Lung (tissue), 12 donors: ENCODE results near the gene ZBTB9. TPM values are rescaled to one million over a fixed set of nuclear protein-coding genes. Genes with fewer than 3 reads are reported as not detected.

Experiments
- ATAC-seq: fragments of 200-7000 bp; cut with Tn5 transposase; one replicate; pipeline ENCODE4 v1.9.1; 2020; ENCODE audit warnings: moderate number of reproducible peaks; ENCODE audit not compliant: insufficient read depth, low FRiP score
- DNase-seq, 3 donors: peaks; one replicate each; pipeline ENCODE4 v3.0.0-alpha.2; 2013 to 2017
- H3K27ac ChIP-seq, 2 donors: one replicate each; pipeline ENCODE4 v1.5.1; 2013; ENCODE audit warnings: mild to moderate bottlenecking in 2 of 2, moderate library complexity in 2 of 2, control low read depth in 1 of 2, inconsistent platforms in 1 of 2, low read depth in 1 of 2, low read length in 1 of 2
- H3K27me3 ChIP-seq, 3 donors: one replicate each; pipeline ENCODE4 v1.5.1; 2013; ENCODE audit warnings: low read length in 2 of 3; ENCODE audit not compliant: control insufficient read depth in 3 of 3, insufficient read depth in 3 of 3
- H3K36me3 ChIP-seq, 4 donors: one replicate each; pipeline ENCODE4 v1.5.1; 2013; ENCODE audit warnings: low read length in 4 of 4, mild to moderate bottlenecking in 1 of 4, moderate library complexity in 1 of 4; ENCODE audit not compliant: control insufficient read depth in 4 of 4, insufficient read depth in 4 of 4
- H3K4me1 ChIP-seq, 5 donors: one replicate each; pipeline ENCODE4 v1.5.1; 2013; ENCODE audit warnings: low read length in 5 of 5, mild to moderate bottlenecking in 2 of 5, moderate library complexity in 1 of 5; ENCODE audit not compliant: control insufficient read depth in 5 of 5, insufficient read depth in 5 of 5
- H3K4me3 ChIP-seq: one replicate; pipeline ENCODE4 v1.5.1; 2013; ENCODE audit warnings: mild to moderate bottlenecking, control low read depth, moderate library complexity
- H3K9ac ChIP-seq, 2 donors: one replicate each; pipeline ENCODE4 v1.5.1; 2013; ENCODE audit warnings: low read length in 2 of 2, control low read depth in 1 of 2; ENCODE audit not compliant: insufficient read depth in 1 of 2
- H3K9me3 ChIP-seq, 4 donors: one replicate each; pipeline ENCODE4 v1.5.1; 2013; ENCODE audit warnings: low read length in 3 of 4, mild to moderate bottlenecking in 1 of 4, moderate library complexity in 1 of 4; ENCODE audit not compliant: control insufficient read depth in 4 of 4, insufficient read depth in 3 of 4
- CTCF ChIP-seq: IDR thresholded peaks from 2 replicates; pipeline ENCODE4 v1.5.1; 2012; ENCODE audit warnings: mild to moderate bottlenecking; ENCODE audit errors: control extremely low read depth, extremely low read depth
- WGBS, 2 donors: extraction: QIAGEN DNeasy Blood & Tissue Kit; methylation state at CpG; one replicate each; pipeline ENCODE4 v1.1.7; 2013; 5-methylcytosine and 5-hydroxymethylcytosine counted together
- polyA plus RNA-seq, 2 donors: library from polyadenylated mRNA; stranded (reverse); fragments of 200-250 nt; gene quantifications; one replicate each; pipeline ENCODE4 v1.2.1, GENCODE V29; 2013
- total RNA-seq, 2 donors: library from RNA; depleted of rRNA in 1 of 2; stranded (reverse); fragments of >200 nt in 1 of 2; gene quantifications; one replicate each; pipeline ENCODE4 v1.2.1, GENCODE V29; 2014 to 2021
- donor health status: control.
- donor health status: control.
- donor health status: Bipolar disorder and iron deficiency.
- donor health status: healthy.
- donor health status: DM: yes; HTN: yes; CAD: no.

The ZBTB9 gene
- total and polyA plus RNA-seq, 4 donors, result 4.0 to 7.9 (median 4.5) TPM

DNA sequence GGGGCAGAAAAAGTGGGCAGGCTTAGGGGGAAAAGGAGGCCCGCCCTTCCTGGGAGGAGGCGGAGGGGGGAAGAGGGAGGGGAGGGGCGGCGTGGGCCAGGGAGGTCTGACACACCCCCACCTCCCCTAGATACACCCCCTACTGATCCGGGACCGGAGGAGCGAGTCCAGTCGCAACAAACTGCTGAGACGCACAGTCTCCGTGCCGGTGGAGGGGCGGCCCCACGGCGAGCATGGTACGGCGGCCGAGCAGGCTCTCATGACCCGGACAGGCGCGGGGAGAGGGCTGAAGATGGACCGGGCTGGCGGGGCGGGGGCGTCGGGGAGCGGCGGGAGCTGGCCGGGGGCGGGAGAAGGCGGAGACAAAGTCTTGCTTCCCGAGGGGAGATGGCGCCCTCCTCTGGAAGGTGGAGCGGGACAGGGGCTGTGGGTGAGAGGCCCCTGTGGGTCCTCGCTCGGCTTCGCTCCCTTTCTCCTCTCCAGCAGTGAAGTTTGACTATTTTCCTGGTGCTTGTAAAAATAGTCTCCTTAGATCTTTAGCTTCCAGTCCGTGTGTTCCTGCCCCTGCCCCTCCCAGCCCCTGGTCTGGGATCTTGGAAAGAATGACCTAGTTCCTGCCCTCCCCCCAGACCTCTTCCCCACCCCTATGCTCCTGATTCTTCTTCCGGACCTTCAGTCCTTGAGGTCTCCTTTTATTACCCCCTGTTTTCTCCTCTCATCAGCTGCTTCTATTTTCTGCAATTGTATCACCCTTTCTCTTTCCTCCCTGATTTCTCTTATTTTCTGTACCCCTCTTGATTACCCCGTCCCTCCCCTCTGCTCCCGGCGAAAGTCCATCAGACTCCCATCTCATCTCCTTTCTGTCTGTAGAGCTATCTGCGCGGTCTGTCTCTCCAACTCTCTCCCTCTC lies 28.5 kb upstream of the ZBTB9 start:
- TF ChIP-seq CTCF, result peak; percentile 57
- Histone ChIP-seq H3K27ac (peak overlapping the region; percentile 92 to 93), H3K36me3 (peaks cover 0 to 5% (median 0%) of the 10 kb centered on the region in 4 donors), H3K27me3 (no peaks in the 10 kb centered on the region), H3K9me3 (no peaks in the 10 kb centered on the region), H3K4me3 (peak overlapping the region; percentile 63), H3K4me1 (peaks cover 9 to 46% (median 27%) of the 10 kb centered on the region in 5 donors), H3K9ac (peak overlapping the region; percentile 77 to 86)
- ATAC-seq (peak; percentile 79), DNase-seq (peak; percentile 89 to 93 (median 91))
- WGBS, 2 donors, result 2 to 4% methylated on average over 24 to 42 of the region's 43 CpGs

DNA sequence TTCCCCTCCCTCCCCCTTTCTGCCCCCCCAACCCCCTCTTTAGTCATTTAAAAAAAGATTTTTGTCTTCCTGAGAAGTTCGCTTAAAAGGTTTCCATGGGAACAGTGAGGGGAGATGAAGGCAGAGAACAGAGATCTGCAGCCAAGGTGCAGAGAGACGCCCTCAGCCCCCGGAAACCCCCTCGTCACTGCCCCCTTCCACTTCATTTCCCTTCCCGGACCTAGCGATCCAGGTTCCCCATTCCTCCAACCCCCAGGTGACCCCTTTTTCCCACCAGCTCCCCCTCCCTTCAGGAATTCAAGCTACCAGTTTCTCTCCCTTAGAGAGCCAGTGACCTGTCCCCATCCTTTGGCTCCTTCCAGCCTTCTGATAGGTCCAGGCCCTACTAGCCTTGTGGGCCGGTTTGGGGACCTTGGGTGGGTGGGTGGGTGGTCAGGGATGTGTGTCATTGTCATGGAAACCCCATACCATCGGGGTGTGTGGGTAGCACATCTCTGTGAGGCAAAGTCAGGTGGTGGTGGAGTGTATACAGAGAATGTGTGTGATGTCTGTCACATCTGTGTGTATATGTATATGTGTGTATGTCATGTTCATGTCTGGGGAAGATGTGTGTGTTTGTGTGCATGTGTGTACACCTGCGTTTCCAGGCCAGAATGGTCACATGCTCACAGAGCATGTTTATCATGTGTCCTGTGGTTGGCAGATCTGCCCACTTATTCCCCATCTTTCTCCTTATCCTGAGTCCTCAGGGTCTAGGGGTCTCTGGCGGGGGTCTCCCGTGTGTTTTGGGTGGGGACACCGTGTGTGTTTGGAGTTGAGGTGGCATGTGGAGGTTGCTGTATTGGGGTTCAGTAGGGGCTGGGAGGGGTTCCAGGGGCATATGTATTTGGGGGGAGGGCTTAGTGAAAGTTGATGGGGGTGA lies 27.5 kb upstream of the ZBTB9 start:
- Histone ChIP-seq H3K4me1 (peaks cover 9 to 51% (median 26%) of the 10 kb centered on the region in 5 donors), H3K9me3 (no peaks in the 10 kb centered on the region), H3K36me3 (peaks cover 0 to 5% (median 0%) of the 10 kb centered on the region in 4 donors), H3K4me3 (peak overlapping the region; percentile 64), H3K27ac (peak overlapping the region; percentile 43 to 93), H3K9ac (peak overlapping the region in 1 of 2 donors; percentile 8), H3K27me3 (no peaks in the 10 kb centered on the region)
- no peak for TF ChIP-seq CTCF
- peak in 1 of 3 donors; percentile 12 for DNase-seq
- no peak for ATAC-seq
- WGBS, 2 donors, result 4 to 5% methylated on average over 12 of the region's 12 CpGs

GRCh38 chr6:33427585-33428223 lies 26.7 kb upstream of the ZBTB9 start:
- peak overlapping the region; percentile 64 for H3K4me3 ChIP-seq
- H3K36me3 ChIP-seq, result peaks cover 0 to 5% (median 0%) of the 10 kb centered on the region in 4 donors
- peak; percentile 31 to 49 (median 39) for DNase-seq
- ATAC-seq, result no peak
- H3K27me3 ChIP-seq, result no peaks in the 10 kb centered on the region
- 0 to 1% methylated on average over 23 to 76 of the region's 79 CpGs for WGBS, 2 donors
- H3K4me1 ChIP-seq, result peaks cover 9 to 51% (median 26%) of the 10 kb centered on the region in 5 donors
- H3K9ac ChIP-seq, result no peak overlapping the region
- H3K27ac ChIP-seq, result peak overlapping the region; percentile 8 to 49
- TF ChIP-seq CTCF, result no peak
- no peaks in the 10 kb centered on the region for H3K9me3 ChIP-seq
